Measurements from ENCODE around the gene B3GNT4.
"Not testable (repeated sequence)": the region's sequence is repeated elsewhere in the genome, so short reads cannot be mapped to it uniquely, and the experiment has no call there.

B3GNT4 gene

DNA sequence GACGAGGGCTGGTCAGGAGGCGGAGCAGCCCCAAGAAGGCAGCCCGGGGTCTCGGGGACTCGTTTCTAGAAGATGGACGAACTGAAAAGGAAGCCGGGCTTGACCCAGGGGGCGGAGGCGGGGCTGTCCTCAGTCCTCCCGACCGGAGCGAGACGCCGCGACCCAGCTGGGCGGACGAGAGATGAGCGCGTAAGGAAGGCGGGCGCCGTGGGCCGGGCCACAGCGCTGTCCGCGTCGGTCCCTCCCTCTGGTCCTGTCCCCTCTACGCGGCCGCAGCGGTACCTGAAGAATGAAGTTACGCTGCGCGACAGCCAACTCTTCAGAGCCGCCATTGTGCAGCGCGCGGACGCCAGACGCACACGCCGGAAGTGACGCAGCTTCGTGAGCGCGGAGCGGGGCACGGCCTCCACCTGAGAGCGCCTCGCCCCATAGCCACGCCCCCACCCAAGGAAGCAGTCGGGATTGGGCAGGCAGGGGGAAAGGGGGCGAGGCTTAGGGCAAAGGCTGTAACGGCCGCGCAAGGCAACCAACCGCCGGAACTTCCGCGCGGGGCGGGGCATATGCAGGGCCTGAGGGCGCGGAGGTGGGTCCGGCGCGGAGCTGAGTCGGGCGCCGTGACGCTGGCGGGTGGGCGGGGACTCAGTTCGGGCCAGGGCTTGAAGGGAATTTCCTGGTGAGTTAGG is 22.3 kb downstream of the B3GNT4 start, which contains the start of gene DIABLO:
Gene DIABLO, minus strand, starts transcription at position 370 of the 683 bp plus-strand sequence. Its CDS starts 38 bp downstream, at position 332.
- DNase-seq, result peak; percentile 70

GRCh38 chr12:122226366-122227125 is 23.0 kb downstream of the B3GNT4 start:
- DNase-seq, result no peak

DNA sequence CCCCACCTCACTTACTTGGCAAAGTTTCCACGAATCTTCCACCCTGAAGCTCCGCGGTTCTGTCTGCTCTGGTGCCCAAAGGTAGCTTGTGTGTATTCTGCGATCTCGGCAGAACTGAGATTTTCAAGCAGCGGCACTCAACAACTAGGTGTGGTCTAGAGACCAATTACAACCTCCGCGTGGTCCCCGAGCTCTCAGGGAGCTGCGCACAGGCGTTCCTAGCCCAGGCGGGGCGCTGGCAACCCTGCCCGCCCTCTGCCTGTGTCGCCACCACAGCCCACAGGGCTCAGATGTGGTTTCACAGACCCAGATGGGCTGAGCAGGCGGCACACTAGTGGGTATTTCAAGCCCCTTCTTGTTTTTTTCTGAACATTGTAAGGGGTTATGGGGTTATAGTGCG is 23.8 kb downstream of the B3GNT4 start:
- no peak for DNase-seq

DNA sequence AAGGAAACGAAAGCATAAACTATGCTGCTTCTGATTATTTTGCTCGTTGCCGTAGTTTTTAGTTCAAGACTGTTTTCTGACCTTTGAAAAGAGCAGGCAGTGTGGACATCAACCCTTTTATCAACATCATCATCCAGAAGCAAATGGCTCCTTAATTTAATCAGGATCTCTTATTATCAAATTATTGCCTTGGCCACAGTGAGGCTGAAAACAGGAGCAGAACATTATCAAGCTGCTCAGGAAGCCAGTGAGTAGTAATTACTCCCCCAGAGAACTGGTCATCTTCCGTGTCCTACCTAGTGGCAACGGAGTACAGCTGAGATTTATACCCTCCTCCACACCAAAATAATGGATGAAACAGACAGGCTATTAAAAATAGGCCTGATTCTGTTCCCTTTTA is 24.6 kb downstream of the B3GNT4 start:
- DNase-seq, result no peak

DNA sequence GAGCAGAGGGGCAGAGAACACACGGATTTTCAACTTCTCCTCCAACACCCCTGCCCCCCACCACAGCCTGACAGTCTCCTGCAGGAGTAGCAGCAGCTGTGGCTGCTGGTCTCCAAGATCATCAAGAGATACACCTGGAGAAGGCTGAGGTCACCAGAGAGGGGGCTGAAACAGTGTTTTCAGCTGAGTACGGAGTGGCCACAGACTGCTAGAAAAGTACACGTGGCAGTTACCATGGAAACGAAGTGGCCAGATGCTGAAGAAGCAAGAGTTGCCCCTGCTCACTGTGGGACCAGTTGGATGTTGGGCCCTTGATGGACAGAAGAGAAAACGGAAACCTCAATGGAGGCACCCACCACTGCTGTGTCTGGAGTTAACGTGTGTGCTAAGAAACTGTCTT is 27.3 kb downstream of the B3GNT4 start:
- no peak for DNase-seq

DNA sequence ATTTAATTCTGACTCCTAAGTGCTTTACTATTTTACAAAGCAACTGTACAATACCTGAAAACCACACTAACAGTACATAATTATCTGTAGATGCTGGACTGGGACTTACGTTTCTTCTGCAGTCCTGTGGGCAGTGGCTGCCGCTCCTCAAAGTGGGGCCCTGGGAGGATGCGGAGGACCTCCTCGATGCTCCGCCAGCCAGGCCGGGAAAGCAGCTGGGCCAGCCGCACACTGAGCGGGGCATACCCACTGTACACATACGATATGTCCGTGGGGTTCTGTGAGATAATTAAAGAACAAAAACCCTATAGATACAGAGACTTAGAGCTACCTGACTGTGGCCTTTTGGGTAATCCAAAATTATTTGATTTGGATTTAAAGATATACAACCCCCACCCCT is 29.2 kb downstream of the B3GNT4 start:
- DNase-seq, result no peak

DNA sequence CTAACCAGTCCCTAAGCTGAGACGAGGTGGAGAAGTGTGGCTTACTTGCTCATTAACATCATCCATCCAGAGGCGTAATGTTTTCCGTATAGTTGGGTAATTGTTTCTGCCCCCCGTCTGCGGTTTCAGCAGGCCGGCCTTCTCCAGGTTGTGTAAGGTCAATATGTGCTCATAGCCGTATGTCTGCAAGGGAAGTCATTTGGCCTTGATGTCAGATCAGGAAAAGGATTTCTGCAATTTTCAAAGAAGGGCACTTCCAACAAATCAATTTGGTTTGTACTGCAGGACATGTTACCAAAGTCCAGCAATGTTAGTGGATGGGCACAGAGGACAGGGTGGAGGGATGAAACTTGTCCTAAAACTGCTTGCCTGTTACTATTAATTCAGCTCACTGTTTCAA is 32.2 kb downstream of the B3GNT4 start:
- DNase-seq, result no peak

GRCh38 chr12:122238861-122239260 is 35.4 kb downstream of the B3GNT4 start:
- no peak for DNase-seq

DNA sequence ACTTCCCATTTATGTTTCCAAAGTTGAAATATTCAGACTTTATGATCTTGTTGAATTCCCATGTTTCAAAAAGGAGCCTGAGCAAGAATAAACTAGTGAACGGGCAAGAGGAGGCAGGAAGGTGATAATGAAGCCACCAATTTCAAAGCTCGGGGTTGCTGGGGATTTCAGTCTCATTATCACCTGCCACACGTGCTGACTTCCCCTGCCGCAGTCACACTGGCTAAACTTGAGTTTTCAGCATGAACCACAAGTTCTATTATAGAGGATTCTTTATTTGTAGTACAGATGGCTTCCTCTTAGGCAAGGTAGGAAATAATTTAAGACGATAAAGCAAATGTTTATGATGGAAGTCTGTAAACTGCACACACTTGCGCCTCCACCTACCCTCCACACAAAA is 40.5 kb downstream of the B3GNT4 start:
- no peak for DNase-seq

- DNase-seq, result no peak
Measured at GRCh38 chr12:122244565-122245371, 41.3 kb downstream of the B3GNT4 start.

GRCh38 chr12:122245553-122245952 is 42.0 kb downstream of the B3GNT4 start:
- no peak for DNase-seq

GRCh38 chr12:122250047-122250446 is 46.5 kb downstream of the B3GNT4 start:
- no peak for DNase-seq

- no peak for DNase-seq
Measured at GRCh38 chr12:122250536-122250935, 47.0 kb downstream of the B3GNT4 start.

DNA sequence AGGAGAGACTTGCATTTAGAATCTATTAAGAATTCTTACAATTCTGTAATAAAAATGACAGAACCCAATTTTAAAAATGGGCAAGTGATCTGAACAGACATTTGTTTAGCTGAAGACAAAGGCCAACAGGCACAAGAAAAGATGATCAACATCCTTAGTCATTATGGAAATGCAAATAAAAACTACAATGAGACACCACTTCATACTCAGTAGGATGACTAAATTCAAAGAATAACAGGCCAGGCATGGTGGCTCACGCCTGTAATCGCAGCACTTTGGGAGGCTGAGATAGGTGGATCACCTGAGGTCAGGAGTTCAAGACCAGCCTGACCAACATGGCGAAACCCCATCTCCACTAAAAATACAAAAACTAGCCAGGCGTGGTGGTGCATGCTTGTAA is 55.0 kb downstream of the B3GNT4 start:
- not testable (repeated sequence) for DNase-seq

Data from 8988T (cell line).